K562 (cell line): ENCODE measurements around the gene PLEK2. TPM values are rescaled to one million over a fixed set of nuclear protein-coding genes. Genes with fewer than 3 reads are reported as not detected.
A peak's percentile ranks its signal among the peaks of the same experiment; 100 is the strongest.

Experiments
- CREB1 ChIP-seq, 2 experiments: sonication (generic) in 1 of 2; formaldehyde crosslinking in 1 of 2; IDR thresholded peaks; 2 replicates each; pipeline versions ENCODE4 v1.6.1 to v1.8.0; 2012 to 2022; ENCODE audit warnings: inconsistent platforms in 1 of 2, mild to moderate bottlenecking in 1 of 2, missing genetic modification reagents in 1 of 2, moderate library complexity in 1 of 2
- GTF2B ChIP-seq: IDR thresholded peaks from 2 replicates; pipeline ENCODE4 v1.6.1; 2011; ENCODE audit not compliant: insufficient read length; ENCODE audit errors: extremely low read depth
- HNRNPH1 ChIP-seq: fragments of 200-400 bp; formaldehyde crosslinking; optimal IDR thresholded peaks from 2 replicates; pipeline ENCODE3; 2017; ENCODE audit warnings: low read depth, mild to moderate bottlenecking, low read length, moderate library complexity
- IRF9 ChIP-seq: fragments of 450-650 bp; IDR thresholded peaks from 2 replicates; pipeline ENCODE4 v1.6.1; 2016; ENCODE audit warnings: missing biosample characterization, missing genetic modification characterization
- KLF16 ChIP-seq: IDR thresholded peaks from 2 replicates; pipeline ENCODE4 v1.6.1; 2016; ENCODE audit warnings: antibody characterized with exemption
- MTA2 ChIP-seq: fragments of 450-650 bp; IDR thresholded peaks from 2 replicates; pipeline ENCODE4 v1.6.1; 2016; ENCODE audit warnings: low read depth
- NR2C1 ChIP-seq, 2 experiments: fragments of 450-650 bp; IDR thresholded peaks; 2 replicates each; pipeline ENCODE4 v1.6.1; 2017; ENCODE audit warnings: mild to moderate bottlenecking in 2 of 2, antibody characterized with exemption in 1 of 2, inconsistent platforms in 1 of 2, missing compliant biosample characterization in 1 of 2, missing genetic modification characterization in 1 of 2
- SPI1 ChIP-seq: IDR thresholded peaks from 2 replicates; pipeline ENCODE4 v1.6.1; 2011; ENCODE audit warnings: low read depth, low read length, control low read depth, borderline replicate concordance
- SRSF9 ChIP-seq: fragments of 200-400 bp; formaldehyde crosslinking; IDR thresholded peaks from 2 replicates; pipeline ENCODE4 v1.6.1; 2017; ENCODE audit warnings: low read depth, low read length, borderline replicate concordance
- TAF1 ChIP-seq: IDR thresholded peaks from 2 replicates; pipeline ENCODE4 v1.6.1; 2011; ENCODE audit warnings: mild to moderate bottlenecking, low read length, moderate library complexity; ENCODE audit not compliant: insufficient read depth, control insufficient read depth, severe bottlenecking; ENCODE audit errors: extremely low read depth
- TEAD2 ChIP-seq: fragments of 450-650 bp; IDR thresholded peaks from 2 replicates; pipeline ENCODE4 v1.6.1; 2016; ENCODE audit warnings: missing genetic modification characterization, control low read depth, missing compliant biosample characterization
- ZNF24 ChIP-seq: fragments of 450-650 bp; IDR thresholded peaks from 2 replicates; pipeline ENCODE4 v1.6.1; 2016
- polyA plus RNA-seq, 8 experiments: library from polyadenylated mRNA; depleted of rRNA in 4 of 8; stranded (reverse) in 5 of 8; unstranded in 3 of 8; fragments of >200 nt; fragmentation: Nextera tagmentation in 2 of 8; fragmentation: Illumina TruSeq in 1 of 8; extraction: Ambion mirVana in 2 of 8; extraction: Trizol in 1 of 8; gene quantifications; 2 replicates each; pipeline versions ENCODE4 v1.2.1 to v1.2.3, GENCODE V29; 2011 to 2014; ENCODE audit warnings: inconsistent platforms in 1 of 8, missing spikeins in 1 of 8
- total RNA-seq, 7 experiments: library from RNA; depleted of rRNA in 6 of 7; stranded (reverse); fragments of >200 nt in 6 of 7; fragmentation: Illumina TruSeq in 2 of 7; extraction: Trizol in 2 of 7; gene quantifications; 2 replicates each; pipeline versions ENCODE4 v1.2.1 to v1.2.3, GENCODE V29; 2011 to 2021; ENCODE audit warnings: low replicate concordance in 1 of 7
- TF ChIP-seq, protein P1 (sequence below): fragments of 250-450 bp; sonication (Bioruptor Pico); IDR thresholded peaks from 2 replicates; pipeline ENCODE4 v1.4.0; 2020; ENCODE audit warnings: mild to moderate bottlenecking
- TF ChIP-seq, protein P2 (sequence below): IDR thresholded peaks from 3 replicates; pipeline ENCODE4 v1.6.1; 2011; ENCODE audit warnings: borderline replicate concordance, mild to moderate bottlenecking; ENCODE audit not compliant: insufficient read length, insufficient read depth
- TF ChIP-seq, protein P3 (sequence below): sonication (generic); formaldehyde crosslinking; IDR thresholded peaks from 2 replicates; pipeline ENCODE4 v1.8.0; 2023; ENCODE audit warnings: missing genetic modification reagents, mild to moderate bottlenecking, borderline replicate concordance

PLEK2 gene
- total and polyA plus RNA-seq, 9 of the 15 experiments (the other 6 are each of a cell fraction or from before 2014, with no cell fraction given) = not detected

- TF ChIP-seq ZNF24 (no peak), CREB1 (IDR thresholded peaks at IDR 0.05) (no peak), CREB1 (CRISPR knock-in tag; IDR thresholded peaks at IDR 0.05) (no peak), IRF9 (tag) (no peak), HNRNPH1 (no peak), TEAD2 (tag) (no peak), KLF16 (peak; percentile 75; the same call in 1 of the 2 replicates), TAF1 (no peak), GTF2B (no peak), MTA2 (peak; percentile 85), NR2C1 (IDR thresholded peaks at IDR 0.05) (no peak), NR2C1 (tag; IDR thresholded peaks at IDR 0.05) (no peak), SRSF9 (no peak), SPI1 (no peak)
- TF ChIP-seq, protein P1, sequence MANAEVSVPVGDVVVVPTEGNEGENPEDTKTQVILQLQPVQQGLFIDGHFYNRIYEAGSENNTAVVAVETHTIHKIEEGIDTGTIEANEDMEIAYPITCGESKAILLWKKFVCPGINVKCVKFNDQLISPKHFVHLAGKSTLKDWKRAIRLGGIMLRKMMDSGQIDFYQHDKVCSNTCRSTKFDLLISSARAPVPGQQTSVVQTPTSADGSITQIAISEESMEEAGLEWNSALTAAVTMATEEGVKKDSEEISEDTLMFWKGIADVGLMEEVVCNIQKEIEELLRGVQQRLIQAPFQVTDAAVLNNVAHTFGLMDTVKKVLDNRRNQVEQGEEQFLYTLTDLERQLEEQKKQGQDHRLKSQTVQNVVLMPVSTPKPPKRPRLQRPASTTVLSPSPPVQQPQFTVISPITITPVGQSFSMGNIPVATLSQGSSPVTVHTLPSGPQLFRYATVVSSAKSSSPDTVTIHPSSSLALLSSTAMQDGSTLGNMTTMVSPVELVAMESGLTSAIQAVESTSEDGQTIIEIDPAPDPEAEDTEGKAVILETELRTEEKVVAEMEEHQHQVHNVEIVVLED (CRISPR knock-in tag) = no peak
- TF ChIP-seq, protein P2, sequence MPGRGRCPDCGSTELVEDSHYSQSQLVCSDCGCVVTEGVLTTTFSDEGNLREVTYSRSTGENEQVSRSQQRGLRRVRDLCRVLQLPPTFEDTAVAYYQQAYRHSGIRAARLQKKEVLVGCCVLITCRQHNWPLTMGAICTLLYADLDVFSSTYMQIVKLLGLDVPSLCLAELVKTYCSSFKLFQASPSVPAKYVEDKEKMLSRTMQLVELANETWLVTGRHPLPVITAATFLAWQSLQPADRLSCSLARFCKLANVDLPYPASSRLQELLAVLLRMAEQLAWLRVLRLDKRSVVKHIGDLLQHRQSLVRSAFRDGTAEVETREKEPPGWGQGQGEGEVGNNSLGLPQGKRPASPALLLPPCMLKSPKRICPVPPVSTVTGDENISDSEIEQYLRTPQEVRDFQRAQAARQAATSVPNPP = no peak
- TF ChIP-seq, protein P3, sequence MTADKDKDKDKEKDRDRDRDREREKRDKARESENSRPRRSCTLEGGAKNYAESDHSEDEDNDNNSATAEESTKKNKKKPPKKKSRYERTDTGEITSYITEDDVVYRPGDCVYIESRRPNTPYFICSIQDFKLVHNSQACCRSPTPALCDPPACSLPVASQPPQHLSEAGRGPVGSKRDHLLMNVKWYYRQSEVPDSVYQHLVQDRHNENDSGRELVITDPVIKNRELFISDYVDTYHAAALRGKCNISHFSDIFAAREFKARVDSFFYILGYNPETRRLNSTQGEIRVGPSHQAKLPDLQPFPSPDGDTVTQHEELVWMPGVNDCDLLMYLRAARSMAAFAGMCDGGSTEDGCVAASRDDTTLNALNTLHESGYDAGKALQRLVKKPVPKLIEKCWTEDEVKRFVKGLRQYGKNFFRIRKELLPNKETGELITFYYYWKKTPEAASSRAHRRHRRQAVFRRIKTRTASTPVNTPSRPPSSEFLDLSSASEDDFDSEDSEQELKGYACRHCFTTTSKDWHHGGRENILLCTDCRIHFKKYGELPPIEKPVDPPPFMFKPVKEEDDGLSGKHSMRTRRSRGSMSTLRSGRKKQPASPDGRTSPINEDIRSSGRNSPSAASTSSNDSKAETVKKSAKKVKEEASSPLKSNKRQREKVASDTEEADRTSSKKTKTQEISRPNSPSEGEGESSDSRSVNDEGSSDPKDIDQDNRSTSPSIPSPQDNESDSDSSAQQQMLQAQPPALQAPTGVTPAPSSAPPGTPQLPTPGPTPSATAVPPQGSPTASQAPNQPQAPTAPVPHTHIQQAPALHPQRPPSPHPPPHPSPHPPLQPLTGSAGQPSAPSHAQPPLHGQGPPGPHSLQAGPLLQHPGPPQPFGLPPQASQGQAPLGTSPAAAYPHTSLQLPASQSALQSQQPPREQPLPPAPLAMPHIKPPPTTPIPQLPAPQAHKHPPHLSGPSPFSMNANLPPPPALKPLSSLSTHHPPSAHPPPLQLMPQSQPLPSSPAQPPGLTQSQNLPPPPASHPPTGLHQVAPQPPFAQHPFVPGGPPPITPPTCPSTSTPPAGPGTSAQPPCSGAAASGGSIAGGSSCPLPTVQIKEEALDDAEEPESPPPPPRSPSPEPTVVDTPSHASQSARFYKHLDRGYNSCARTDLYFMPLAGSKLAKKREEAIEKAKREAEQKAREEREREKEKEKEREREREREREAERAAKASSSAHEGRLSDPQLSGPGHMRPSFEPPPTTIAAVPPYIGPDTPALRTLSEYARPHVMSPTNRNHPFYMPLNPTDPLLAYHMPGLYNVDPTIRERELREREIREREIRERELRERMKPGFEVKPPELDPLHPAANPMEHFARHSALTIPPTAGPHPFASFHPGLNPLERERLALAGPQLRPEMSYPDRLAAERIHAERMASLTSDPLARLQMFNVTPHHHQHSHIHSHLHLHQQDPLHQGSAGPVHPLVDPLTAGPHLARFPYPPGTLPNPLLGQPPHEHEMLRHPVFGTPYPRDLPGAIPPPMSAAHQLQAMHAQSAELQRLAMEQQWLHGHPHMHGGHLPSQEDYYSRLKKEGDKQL (CRISPR knock-in tag) = no peak
These were observed 6.6 kb upstream of the PLEK2 start (continued) for GRCh38 chr14:67418401-67419191.
